Naive thymus-derived CD8-positive, alpha-beta T cell (primary cell): ENCODE data around the gene TYROBP. TPM values are rescaled to one million over a fixed set of nuclear protein-coding genes. Genes with fewer than 3 reads are reported as not detected.

Experiments
- ATAC-seq, 2 donors: fragments of 150-1000 bp; cut with Tn5 transposase in 1 of 2; sonication (Bioruptor Pico), chemical (Tn5 transposase) in 1 of 2; 1 replicate in 1 of 2; 2 replicates in 1 of 2; pipeline ENCODE4 v1.10.0; 2021; ENCODE audit warnings: mild to moderate bottlenecking in 2 of 2, moderate library complexity in 2 of 2
- POLR2A ChIA-PET: fragments of 350-600 bp; sonication (Branson Sonifier 250); formaldehyde crosslinking; loops from one replicate; lab custom pipeline; 2021; ENCODE audit warnings: antibody characterized with exemption; lab: Charles Lee
- DNase-seq, 10 donors: peaks; one replicate each; pipeline versions ENCODE4 v3.0.0 to v3.0.0-alpha.2; 2020 to 2022
- H3K27ac Mint-ChIP-seq, 10 donors: one replicate each; pipeline ENCODE4 v1.8.0; 2020 to 2022; ENCODE audit warnings: mild to moderate bottlenecking in 10 of 10, mixed read lengths in 10 of 10, moderate library complexity in 4 of 10, inconsistent platforms in 1 of 10
- H3K27me3 Mint-ChIP-seq, 5 donors: one replicate each; pipeline ENCODE4 v1.8.0; 2021 to 2022; ENCODE audit warnings: mixed read lengths in 5 of 5
- H3K36me3 Mint-ChIP-seq, 3 donors: one replicate each; pipeline ENCODE4 v1.8.0; 2020 to 2022; ENCODE audit warnings: mixed read lengths in 3 of 3, mild to moderate bottlenecking in 2 of 3, inconsistent platforms in 1 of 3
- H3K4me1 Mint-ChIP-seq, 4 donors: one replicate each; pipeline ENCODE4 v1.8.0; 2021 to 2022; ENCODE audit warnings: mixed read lengths in 4 of 4
- H3K4me3 Mint-ChIP-seq, 10 donors: one replicate each; pipeline ENCODE4 v1.8.0; 2020 to 2022; ENCODE audit warnings: mild to moderate bottlenecking in 10 of 10, mixed read lengths in 10 of 10, moderate library complexity in 6 of 10, inconsistent platforms in 1 of 10
- H3K9me3 Mint-ChIP-seq, 9 donors: one replicate each; pipeline ENCODE4 v1.8.0; 2020 to 2022; ENCODE audit warnings: mixed read lengths in 9 of 9, mild to moderate bottlenecking in 3 of 9, inconsistent platforms in 1 of 9, moderate library complexity in 1 of 9
- polyA plus RNA-seq, 3 donors: library from polyadenylated mRNA; unstranded; fragments of 300-500 nt; fragmentation: Illumina TruSeq; gene quantifications; one replicate each; pipeline ENCODE4 v1.2.3, GENCODE V29; 2021
- total RNA-seq, 8 experiments: library from RNA in 2 of 8; stranded (reverse) in 2 of 8; gene quantifications; one replicate each; pipeline ENCODE4 v1.2.3 and lab custom pipeline; 2021 to 2026

The TYROBP gene
- total and polyA plus RNA-seq, 5 experiments from 2014 or later, result 3.1 to 72.6 (median 5.6) TPM

GRCh38 chr19:35940078-35940775 lies 32.1 kb upstream of the TYROBP start:
- DNase-seq, result peak in 1 of 10 donors; percentile 64
- H3K9me3 Mint-ChIP-seq, result no peaks in the 10 kb centered on the region
- peak overlapping the region in 2 of 10 donors; percentile 47 to 50 for H3K27ac Mint-ChIP-seq
- H3K4me1 Mint-ChIP-seq, result peaks cover 30 to 48% (median 38%) of the 10 kb centered on the region in 4 donors
- H3K36me3 Mint-ChIP-seq, result peaks cover 0 to 36% (median 2%) of the 10 kb centered on the region in 3 donors
- no peak for ATAC-seq
- POLR2A ChIA-PET, result interaction anchor here (0.5 to 1.6 kb wide), 3 partner anchors 13 to 205 kb away, joined by 3 to 6 read pairs (median 3); no protein-coding TSS in a partner anchor
- H3K27me3 Mint-ChIP-seq, result peaks cover 0 to 4% (median 0%) of the 10 kb centered on the region in 5 donors
- H3K4me3 Mint-ChIP-seq, result no peak overlapping the region

- peaks cover 0 to 36% (median 2%) of the 10 kb centered on the region in 3 donors for H3K36me3 Mint-ChIP-seq
- POLR2A ChIA-PET, result interaction anchor here (1.6 to 2.8 kb wide), 2 partner anchors 14 to 205 kb away, joined by 3 to 12 read pairs; no protein-coding TSS in a partner anchor
Observed at GRCh38 chr19:35939307-35940077, 31.4 kb upstream of the TYROBP start.

GRCh38 chr19:35938282-35939224 lies 30.5 kb upstream of the TYROBP start:
- Mint-ChIP-seq H3K27ac (peak overlapping the region in 9 of 10 donors; percentile 33 to 92 (median 75)), H3K4me3 (peak overlapping the region; percentile 73 to 96 (median 82))
- no peak for ATAC-seq

More at GRCh38 chr19:35939307-35940077, 31.4 kb upstream of the TYROBP start:
- Mint-ChIP-seq H3K27me3 (peaks cover 0 to 4% (median 0%) of the 10 kb centered on the region in 5 donors), H3K4me1 (peaks cover 30 to 52% (median 38%) of the 10 kb centered on the region in 4 donors), H3K4me3 (peak overlapping the region in 5 of 10 donors; percentile 6 to 81 (median 15)), H3K9me3 (no peaks in the 10 kb centered on the region), H3K27ac (peak overlapping the region in 4 of 10 donors; percentile 14 to 81 (median 56))
- ATAC-seq, result no peak
- no peak for DNase-seq

GRCh38 chr19:35937345-35938281 lies 29.5 kb upstream of the TYROBP start:
- POLR2A ChIA-PET, result interaction anchor here (0.6 to 2.8 kb wide), 4 partner anchors 13 to 53 kb away, joined by 3 to 12 read pairs (median 3); no protein-coding TSS in a partner anchor
- H3K4me1 Mint-ChIP-seq, result peaks cover 23 to 52% (median 35%) of the 10 kb centered on the region in 4 donors
- ATAC-seq (peak; percentile 44 to 71), DNase-seq (no peak)
- no peaks in the 10 kb centered on the region for H3K9me3 Mint-ChIP-seq
- peaks cover 0 to 28% (median 2%) of the 10 kb centered on the region in 3 donors for H3K36me3 Mint-ChIP-seq
- peak overlapping the region; percentile 73 to 96 (median 82) for H3K4me3 Mint-ChIP-seq
- peaks cover 0 to 4% (median 0%) of the 10 kb centered on the region in 5 donors for H3K27me3 Mint-ChIP-seq
- H3K27ac Mint-ChIP-seq, result peak overlapping the region; percentile 33 to 92 (median 80)

More at GRCh38 chr19:35938282-35939224, 30.5 kb upstream of the TYROBP start:
- POLR2A ChIA-PET, result interaction anchor here (0.8 to 2.8 kb wide), 3 partner anchors 15 to 206 kb away, joined by 3 to 12 read pairs (median 3); no protein-coding TSS in a partner anchor
- peaks cover 26 to 52% (median 35%) of the 10 kb centered on the region in 4 donors for H3K4me1 Mint-ChIP-seq
- H3K27me3 Mint-ChIP-seq, result peaks cover 0 to 4% (median 0%) of the 10 kb centered on the region in 5 donors
- no peaks in the 10 kb centered on the region for H3K9me3 Mint-ChIP-seq
- peaks cover 0 to 32% (median 2%) of the 10 kb centered on the region in 3 donors for H3K36me3 Mint-ChIP-seq
- DNase-seq, result no peak

GRCh38 chr19:35936738-35937268 lies 28.7 kb upstream of the TYROBP start:
- ATAC-seq, result no peak
- H3K4me1 Mint-ChIP-seq, result peaks cover 23 to 57% (median 39%) of the 10 kb centered on the region in 4 donors
- POLR2A ChIA-PET, result interaction anchor here (0.6 to 2.8 kb wide), 3 partner anchors 14 to 52 kb away, joined by 3 to 12 read pairs (median 3); no protein-coding TSS in a partner anchor

GRCh38 chr19:35935911-35936737 lies 28.0 kb upstream of the TYROBP start, which contains the start of gene LRFN3:
TSS of gene LRFN3 (plus strand) at chr19:35936374. CDS start at chr19:35939426, 3,052 bp downstream.
- no peaks in the 10 kb centered on the region for H3K9me3 Mint-ChIP-seq
- peaks cover 0 to 4% (median 0%) of the 10 kb centered on the region in 5 donors for H3K27me3 Mint-ChIP-seq
- POLR2A ChIA-PET, result no interaction called here
- peak within 1 kb of the TSS; percentile 84 to 96 (median 90) for H3K27ac Mint-ChIP-seq
- peak in 1 of 2 donors; percentile 10 for ATAC-seq
- H3K4me1 Mint-ChIP-seq, result peaks cover 24 to 58% (median 44%) of the 10 kb centered on the region in 4 donors
- DNase-seq, result peak in 5 of 10 donors; percentile 25 to 67 (median 43)
- H3K36me3 Mint-ChIP-seq, result peaks cover 0 to 21% (median 2%) of the 10 kb centered on the region in 3 donors
- peak within 1 kb of the TSS; percentile 81 to 96 (median 92) for H3K4me3 Mint-ChIP-seq

More at GRCh38 chr19:35936738-35937268, 28.7 kb upstream of the TYROBP start:
- Mint-ChIP-seq H3K27ac (peak overlapping the region in 9 of 10 donors; percentile 56 to 91 (median 74)), H3K27me3 (peaks cover 0 to 4% (median 0%) of the 10 kb centered on the region in 5 donors), H3K4me3 (peak overlapping the region; percentile 73 to 96 (median 82)), H3K9me3 (no peaks in the 10 kb centered on the region), H3K36me3 (peaks cover 0 to 28% (median 2%) of the 10 kb centered on the region in 3 donors)
- no peak for DNase-seq

- DNase-seq, result no peak
- Mint-ChIP-seq H3K36me3 (peaks cover 0 to 2% (median 0%) of the 10 kb centered on the region in 3 donors), H3K9me3 (peaks cover 0 to 4% (median 0%) of the 10 kb centered on the region in 9 donors), H3K4me1 (peaks cover 15 to 56% (median 42%) of the 10 kb centered on the region in 4 donors), H3K27me3 (peaks cover 0 to 4% (median 0%) of the 10 kb centered on the region in 5 donors), H3K27ac (peak overlapping the region in 1 of 10 donors; percentile 82), H3K4me3 (no peak overlapping the region)
- POLR2A ChIA-PET, result interaction anchor here (0.6 to 6.0 kb wide), 4 partner anchors 20 to 50 kb away, joined by 5 to 58 read pairs (median 6); no protein-coding TSS in a partner anchor
- no peak for ATAC-seq
Observed at GRCh38 chr19:35932291-35932936, 24.3 kb upstream of the TYROBP start.

GRCh38 chr19:35931874-35932202 lies 23.7 kb upstream of the TYROBP start:
- ATAC-seq, result peak; percentile 1 to 4
- Mint-ChIP-seq H3K4me1 (peaks cover 17 to 55% (median 42%) of the 10 kb centered on the region in 4 donors), H3K36me3 (peaks cover 0 to 2% (median 0%) of the 10 kb centered on the region in 3 donors), H3K27ac (peak overlapping the region in 7 of 10 donors; percentile 32 to 95 (median 90)), H3K4me3 (peak overlapping the region in 7 of 10 donors; percentile 47 to 85 (median 82)), H3K27me3 (peaks cover 0 to 4% (median 0%) of the 10 kb centered on the region in 5 donors), H3K9me3 (peaks cover 0 to 4% (median 0%) of the 10 kb centered on the region in 9 donors)
- DNase-seq, result no peak
- POLR2A ChIA-PET, result interaction anchor here (0.6 to 6.0 kb wide), 12 partner anchors 19 to 206 kb away, joined by 3 to 58 read pairs (median 6); partner anchors contain the start of genes NFKBID, PSENEN and U2AF1L4
